ENCODE data around the gene GLO1.

Gene GLO1

GRCh38 chr6:38658418-38659167 lies 44.4 kb downstream of the GLO1 start:
- no peak for DNase-seq

- no peak for DNase-seq
These were observed 46.0 kb downstream of the GLO1 start for GRCh38 chr6:38656896-38657295.

- no peak for DNase-seq
These were observed 48.7 kb downstream of the GLO1 start for GRCh38 chr6:38654263-38654662.

GRCh38 chr6:38651121-38651784 lies 51.7 kb downstream of the GLO1 start:
- no peak for DNase-seq

GRCh38 chr6:38650207-38650752 lies 52.7 kb downstream of the GLO1 start:
- no peak for DNase-seq

- no peak for DNase-seq
These were observed 53.2 kb downstream of the GLO1 start for GRCh38 chr6:38649744-38650143.

GRCh38 chr6:38648629-38649028 lies 54.3 kb downstream of the GLO1 start:
- DNase-seq: no peak

- no peak for DNase-seq
These were observed 56.6 kb downstream of the GLO1 start for GRCh38 chr6:38646166-38646878.

GRCh38 chr6:38644951-38645350 lies 58.0 kb downstream of the GLO1 start:
- DNase-seq: no peak

- DNase-seq: no peak
These were observed 62.6 kb downstream of the GLO1 start for GRCh38 chr6:38640216-38640909.

GRCh38 chr6:38639498-38640215 lies 63.3 kb downstream of the GLO1 start, which contains the start of gene BTBD9:
Gene BTBD9 (minus strand): TSS chr6:38639929.
- DNase-seq: no peak

GRCh38 chr6:38638941-38639497 lies 63.9 kb downstream of the GLO1 start:
- DNase-seq: no peak

GRCh38 chr6:38637756-38638155 lies 65.2 kb downstream of the GLO1 start:
- no peak for DNase-seq

- no peak for DNase-seq
These were observed 66.9 kb downstream of the GLO1 start for GRCh38 chr6:38636027-38636426.

GRCh38 chr6:38634518-38634917 lies 68.4 kb downstream of the GLO1 start:
- DNase-seq: no peak

- DNase-seq: no peak
These were observed 70.5 kb downstream of the GLO1 start for GRCh38 chr6:38632490-38632889.

- DNase-seq: no peak
These were observed 71.7 kb downstream of the GLO1 start for GRCh38 chr6:38631186-38631783.
